HG02884 (cell line): ENCODE measurements around the gene MBTD1.
"Not testable (repeated sequence)": the region's sequence is repeated elsewhere in the genome, so short reads cannot be mapped to it uniquely, and the experiment has no call there.

Experiments
- ATAC-seq: cut with Tn5 transposase; IDR thresholded peaks from one replicate; pipeline ENCODE4 v1.9.1; 2021; ENCODE audit warnings: mild to moderate bottlenecking, moderate library complexity; ENCODE audit not compliant: unreplicated experiment

MBTD1 gene

GRCh38 chr17:51191895-51192294 lies 68.0 kb downstream of the MBTD1 start:
- no peak for ATAC-seq

- no peak for ATAC-seq
Measured at GRCh38 chr17:51189628-51190027, 70.2 kb downstream of the MBTD1 start.

- no peak for ATAC-seq
Measured at GRCh38 chr17:51189162-51189561, 70.7 kb downstream of the MBTD1 start.

GRCh38 chr17:51188271-51188833 lies 71.5 kb downstream of the MBTD1 start:
- ATAC-seq, result no peak

GRCh38 chr17:51185763-51186332 lies 74.0 kb downstream of the MBTD1 start:
- no peak for ATAC-seq

GRCh38 chr17:51184124-51184523 lies 75.7 kb downstream of the MBTD1 start:
- no peak for ATAC-seq

GRCh38 chr17:51180486-51180885 lies 79.4 kb downstream of the MBTD1 start:
- no peak for ATAC-seq

GRCh38 chr17:51172030-51172429 lies 87.8 kb downstream of the MBTD1 start:
- not testable (repeated sequence) for ATAC-seq

GRCh38 chr17:51170736-51171135 lies 89.1 kb downstream of the MBTD1 start:
- ATAC-seq, result no peak

GRCh38 chr17:51169340-51169739 lies 90.5 kb downstream of the MBTD1 start:
- no peak for ATAC-seq

GRCh38 chr17:51166987-51167931 lies 92.6 kb downstream of the MBTD1 start:
- peak; percentile 26 for ATAC-seq

- ATAC-seq, result peak; percentile 80
Measured at GRCh38 chr17:51166198-51166986, 93.5 kb downstream of the MBTD1 start, which contains the start of gene NME2. NME2 (plus strand) TSS chr17:51166411; CDS start chr17:51166831, 420 bp downstream.

- ATAC-seq, result peak; percentile 28
Measured at GRCh38 chr17:51165680-51166197, 94.1 kb downstream of the MBTD1 start.

GRCh38 chr17:51164911-51165679 lies 94.8 kb downstream of the MBTD1 start:
- ATAC-seq, result no peak

- ATAC-seq, result no peak
Measured at GRCh38 chr17:51161541-51161940, 98.3 kb downstream of the MBTD1 start.

GRCh38 chr17:51159604-51160003 lies 100.2 kb downstream of the MBTD1 start:
- ATAC-seq, result no peak

GRCh38 chr17:51155416-51155815 lies 104.4 kb downstream of the MBTD1 start:
- ATAC-seq, result no peak

GRCh38 chr17:51154176-51154575 lies 105.7 kb downstream of the MBTD1 start:
- ATAC-seq, result no peak

- ATAC-seq, result peak; percentile 80
Measured at GRCh38 chr17:51153210-51154072, 106.4 kb downstream of the MBTD1 start, which contains the start of gene NME1. NME1 (plus strand) TSS chr17:51153559; CDS start chr17:51155655, 2,096 bp downstream.
